GM12874 (cell line): ENCODE measurements around the gene CHN2.

Experiments
- CTCF ChIP-seq: IDR thresholded peaks from 2 replicates; pipeline ENCODE4 v1.5.1; 2011; ENCODE audit warnings: low read depth, mild to moderate bottlenecking, control low read depth, low read length, moderate library complexity; ENCODE audit not compliant: insufficient read depth

CHN2 gene

GRCh38 chr7:29239638-29240037 lies 45.1 kb downstream of the CHN2 start:
- TF ChIP-seq CTCF: peak; percentile 65

GRCh38 chr7:29242265-29242664 lies 47.7 kb downstream of the CHN2 start:
- TF ChIP-seq CTCF: no peak

- peak; percentile 46; the same call in 1 of the 2 replicates for TF ChIP-seq CTCF
These were observed 49.5 kb downstream of the CHN2 start for GRCh38 chr7:29243910-29244655.

GRCh38 chr7:29247224-29247962 lies 52.8 kb downstream of the CHN2 start:
- no peak for TF ChIP-seq CTCF

GRCh38 chr7:29247963-29248236 lies 53.3 kb downstream of the CHN2 start:
- no peak for TF ChIP-seq CTCF

- no peak for TF ChIP-seq CTCF
These were observed 54.3 kb downstream of the CHN2 start for GRCh38 chr7:29248713-29249382.

GRCh38 chr7:29249383-29249750 lies 54.8 kb downstream of the CHN2 start:
- TF ChIP-seq CTCF: no peak
